GM12878 (cell line): Measurements from ENCODE around the gene STRIP2. TPM values are rescaled to one million over a fixed set of nuclear protein-coding genes. Genes with fewer than 3 reads are reported as not detected.

ENCODE experiments used
- BACH1 ChIP-seq: fragments of 450-650 bp; IDR thresholded peaks from 2 replicates; pipeline ENCODE4 v1.6.1; 2017; ENCODE audit warnings: mild to moderate bottlenecking, borderline replicate concordance
- CUX1 ChIP-seq: IDR thresholded peaks from 2 replicates; pipeline ENCODE4 v1.6.1; 2012; ENCODE audit warnings: improper control_type of control experiment, low read depth, low read length; ENCODE audit not compliant: insufficient replicate concordance
- ELK1 ChIP-seq: IDR thresholded peaks from 2 replicates; pipeline ENCODE4 v1.6.1; 2012; ENCODE audit warnings: low read depth, low read length, improper control_type of control experiment
- IRF5 ChIP-seq: fragments of 450-650 bp; IDR thresholded peaks from 2 replicates; pipeline ENCODE4 v1.6.1; 2017; ENCODE audit warnings: borderline replicate concordance
- KDM1A ChIP-seq: fragments of 200-600 bp; sonication (generic); IDR thresholded peaks from 2 replicates; pipeline ENCODE4 v1.6.1; 2016; ENCODE audit warnings: borderline replicate concordance
- LARP7 ChIP-seq: fragments of 450-650 bp; IDR thresholded peaks from 2 replicates; pipeline ENCODE4 v1.6.1; 2017; ENCODE audit warnings: mild to moderate bottlenecking
- MTA2 ChIP-seq: fragments of 450-650 bp; IDR thresholded peaks from 2 replicates; pipeline ENCODE4 v1.6.1; 2016; ENCODE audit warnings: low read depth, mild to moderate bottlenecking, moderate library complexity
- MXI1 ChIP-seq: fragments of 150-350 bp; IDR thresholded peaks from 2 replicates; pipeline ENCODE4 v1.6.1; 2011; ENCODE audit warnings: low read depth, mild to moderate bottlenecking, inconsistent platforms, low read length, improper control_type of control experiment
- MYB ChIP-seq: fragments of 150-350 bp; IDR thresholded peaks from 2 replicates; pipeline ENCODE4 v1.6.1; 2014; ENCODE audit warnings: mild to moderate bottlenecking, low read depth, low read length, borderline replicate concordance
- NKRF ChIP-seq: fragments of 450-650 bp; conservative IDR thresholded peaks from 2 replicates; pipeline ENCODE4 v1.6.1; 2017; ENCODE audit warnings: mild to moderate bottlenecking, moderate library complexity
- NR2C1 ChIP-seq: fragments of 450-650 bp; IDR thresholded peaks from 2 replicates; pipeline ENCODE4 v1.6.1; 2017; ENCODE audit warnings: antibody characterized with exemption, mild to moderate bottlenecking, moderate library complexity
- RFX5 ChIP-seq: IDR thresholded peaks from 2 replicates; pipeline ENCODE4 v1.6.1; 2011; ENCODE audit warnings: low read depth, low read length, improper control_type of control experiment
- RUNX3 ChIP-seq: IDR thresholded peaks from 2 replicates; pipeline ENCODE4 v1.6.1; 2012; ENCODE audit warnings: low read length, inconsistent platforms
- SMAD1 ChIP-seq: fragments of 450-650 bp; IDR thresholded peaks from 2 replicates; pipeline ENCODE4 v1.6.1; 2018; ENCODE audit warnings: mild to moderate bottlenecking, low read depth; ENCODE audit not compliant: partially characterized antibody
- SUPT20H ChIP-seq: IDR thresholded peaks from 2 replicates; pipeline ENCODE4 v1.6.1; 2011; ENCODE audit warnings: low read depth, mild to moderate bottlenecking, low read length, moderate library complexity, borderline replicate concordance; ENCODE audit not compliant: control insufficient read depth
- TCF7 ChIP-seq: IDR thresholded peaks from 2 replicates; pipeline ENCODE4 v1.6.1; 2014; ENCODE audit warnings: antibody characterized with exemption, borderline replicate concordance
- USF1 ChIP-seq: IDR thresholded peaks from 2 replicates; pipeline ENCODE4 v1.6.1; 2011; ENCODE audit warnings: borderline replicate concordance, low read depth, mild to moderate bottlenecking, moderate library complexity, mixed read lengths, low read length; ENCODE audit not compliant: insufficient read depth; ENCODE audit errors: extremely low read length
- ZNF217 ChIP-seq: fragments of 450-650 bp; IDR thresholded peaks from 2 replicates; pipeline ENCODE4 v1.6.1; 2017; ENCODE audit warnings: antibody characterized with exemption, mild to moderate bottlenecking
- polyA plus RNA-seq, 11 experiments: library from polyadenylated mRNA; depleted of rRNA in 4 of 11; unstranded in 6 of 11; stranded (reverse) in 5 of 11; fragments of >200 nt; fragmentation: Nextera tagmentation in 4 of 11; fragmentation: Illumina TruSeq in 1 of 11; extraction: Ambion mirVana in 4 of 11; extraction: Trizol in 1 of 11; gene quantifications; 1 replicate in 1 of 11; 2 replicates in 10 of 11; pipeline versions ENCODE4 v1.2.1 to v1.2.3, GENCODE V29; 2011 to 2016; ENCODE audit warnings: inconsistent platforms in 2 of 11, missing spikeins in 2 of 11, low read depth in 1 of 11
- total RNA-seq, 4 experiments: library from RNA; depleted of rRNA in 3 of 4; stranded (reverse); fragments of >200 nt in 3 of 4; fragmentation: Illumina TruSeq in 1 of 4; extraction: Trizol in 1 of 4; gene quantifications; 2 replicates each; pipeline versions ENCODE4 v1.2.1 to v1.2.3, GENCODE V29; 2013 to 2021

Gene STRIP2
- total and polyA plus RNA-seq, 10 of the 15 experiments (the other 5 are each of a cell fraction or from before 2014, with no cell fraction given) = 0.48 to 5.8 (median 1.8) TPM

GRCh38 chr7:129501760-129502707 lies 67.8 kb downstream of the STRIP2 start, which contains the start of gene SMKR1 (continued):
- TF ChIP-seq USF1 (no peak), KDM1A (no peak), MYB (no peak), SMAD1 (no peak), RUNX3 (no peak), RFX5 (no peak; the same call in 1 of the 2 replicates), SUPT20H (no peak), MXI1 (peak; percentile 95), LARP7 (peak; percentile 87), BACH1 (peak; percentile 84; the same call in 1 of the 2 replicates), ELK1 (no peak), IRF5 (no peak), TCF7 (no peak), ZNF217 (no peak), MTA2 (no peak), NR2C1 (no peak), CUX1 (no peak), NKRF (peak; percentile 62; the same call in 1 of the 2 replicates)
